Lower leg skin (tissue), 3 donors: ENCODE results near the gene LIPE.

Source experiments
- CTCF ChIP-seq, 3 donors: fragments of 450-650 bp; IDR thresholded peaks; one replicate each; pipeline ENCODE4 v1.5.1; 2016; ENCODE audit warnings: antibody characterized with exemption in 3 of 3, mild to moderate bottlenecking in 3 of 3, moderate library complexity in 2 of 3
- POLR2A ChIP-seq, 2 donors: fragments of 450-650 bp; IDR thresholded peaks; one replicate each; pipeline ENCODE4 v1.6.1; 2016 to 2017; ENCODE audit warnings: antibody characterized with exemption in 2 of 2, mild to moderate bottlenecking in 1 of 2, moderate library complexity in 1 of 2

GRCh38 chr19:42455086-42455485 lies 27.9 kb upstream of the LIPE start:
- TF ChIP-seq POLR2A (IDR thresholded peaks at IDR 0.05) (no peak), CTCF (IDR thresholded peaks at IDR 0.05) (no peak)
